ENCODE measurements around the gene MPO. TPM values are rescaled to one million over a fixed set of nuclear protein-coding genes. Genes with fewer than 3 reads are reported as not detected.

The MPO gene
- total and polyA plus RNA-seq, 4 donors: 0.14 to 221 (median 0.52) TPM

- Histone ChIP-seq H3K9ac (ENCODE audit: low read depth in 1 of 2, low read length in 2 of 2) (no peak overlapping the region), H3K27ac (ENCODE audit: low read depth in 1 of 2, low read length in 2 of 2) (no peak overlapping the region), H3K9me3 (ENCODE audit: control insufficient read depth in 4 of 4, low read length in 3 of 4) (no peaks in the 10 kb centered on the region), H3K4me1 (ENCODE audit: control insufficient read depth in 4 of 4, insufficient read depth in 4 of 4, low read length in 3 of 4) (no peaks in the 10 kb centered on the region), H3K4me3 (ENCODE audit: low read depth in 1 of 3, low read length in 3 of 3) (no peak overlapping the region), H3K27me3 (ENCODE audit: control insufficient read depth in 4 of 4, insufficient read depth in 4 of 4, low read length in 3 of 4) (peaks cover 0 to 4% (median 2%) of the 10 kb centered on the region in 4 donors), H3K36me3 (ENCODE audit: control insufficient read depth in 4 of 4, insufficient read depth in 3 of 4, low read depth in 1 of 4, low read length in 3 of 4) (no peaks in the 10 kb centered on the region)
- no peak for DNase-seq (ENCODE audit: low spot score)
- TF ChIP-seq SP1 (IDR thresholded peaks at IDR 0.05): no peak
- TF ChIP-seq MAX (IDR thresholded peaks at IDR 0.05): no peak
- no peak for TF ChIP-seq FOXA2 (IDR thresholded peaks at IDR 0.05)
- no peak for TF ChIP-seq RAD21 (IDR thresholded peaks at IDR 0.05)
- TF ChIP-seq NR2F2 (IDR thresholded peaks at IDR 0.05): no peak
- TF ChIP-seq ZBTB33 (IDR thresholded peaks at IDR 0.05): no peak
- no peak for TF ChIP-seq TAF1 (conservative IDR thresholded peaks at IDR 0.05)
- no peak for TF ChIP-seq GABPA (IDR thresholded peaks at IDR 0.05 in 1 of 2, conservative IDR thresholded peaks at IDR 0.05 in 1 of 2)
- TF ChIP-seq CTCF (IDR thresholded peaks at IDR 0.05; ENCODE audit: low read depth, low read length, missing input control): no peak
- TF ChIP-seq FOXA1 (IDR thresholded peaks at IDR 0.05): no peak
- TF ChIP-seq JUND (IDR thresholded peaks at IDR 0.05): no peak
- 84% methylated on average over 4 of the region's 4 CpGs for WGBS
Measured at GRCh38 chr17:58265271-58265670, 15.5 kb downstream of the MPO start.

- no peak overlapping the region for H3K27ac ChIP-seq (ENCODE audit: low read depth in 1 of 2, low read length in 2 of 2)
- no peak for TF ChIP-seq SP1 (IDR thresholded peaks at IDR 0.05)
- no peak for TF ChIP-seq GABPA (IDR thresholded peaks at IDR 0.05 in 1 of 2, conservative IDR thresholded peaks at IDR 0.05 in 1 of 2)
- TF ChIP-seq HNF4A (conservative IDR thresholded peaks at IDR 0.05): no peak
- TF ChIP-seq ATF3 (IDR thresholded peaks at IDR 0.05): no peak
- no peak for TF ChIP-seq RAD21 (IDR thresholded peaks at IDR 0.05)
- no peak for TF ChIP-seq EGR1 (IDR thresholded peaks at IDR 0.05; ENCODE audit: low read depth in 2 of 2)
- no peak for TF ChIP-seq FOXA2 (IDR thresholded peaks at IDR 0.05)
- TF ChIP-seq FOXA1 (IDR thresholded peaks at IDR 0.05): no peak
- TF ChIP-seq JUND (IDR thresholded peaks at IDR 0.05): no peak
- no peak for TF ChIP-seq REST (IDR thresholded peaks at IDR 0.05)
- TF ChIP-seq TAF1 (conservative IDR thresholded peaks at IDR 0.05): no peak
- TF ChIP-seq ZBTB33 (IDR thresholded peaks at IDR 0.05): no peak
- no peak for TF ChIP-seq RXRA (IDR thresholded peaks at IDR 0.05)
- 75% methylated on average over 6 of the region's 6 CpGs for WGBS
- H3K36me3 ChIP-seq (ENCODE audit: control insufficient read depth in 4 of 4, insufficient read depth in 3 of 4, low read depth in 1 of 4, low read length in 3 of 4): no peaks in the 10 kb centered on the region
- no peaks in the 10 kb centered on the region for H3K9me3 ChIP-seq (ENCODE audit: control insufficient read depth in 4 of 4, low read length in 3 of 4)
- no peaks in the 10 kb centered on the region for H3K4me1 ChIP-seq (ENCODE audit: control insufficient read depth in 4 of 4, insufficient read depth in 4 of 4, low read length in 3 of 4)
- H3K9ac ChIP-seq (ENCODE audit: low read depth in 1 of 2, low read length in 2 of 2): no peak overlapping the region
- DNase-seq (ENCODE audit: low spot score): peak; percentile 22
- H3K4me3 ChIP-seq (ENCODE audit: low read depth in 1 of 3, low read length in 3 of 3): no peak overlapping the region
- H3K27me3 ChIP-seq (ENCODE audit: control insufficient read depth in 4 of 4, insufficient read depth in 4 of 4, low read length in 3 of 4): peaks cover 0 to 4% (median 2%) of the 10 kb centered on the region in 4 donors
Measured at GRCh38 chr17:58264407-58265103, 16.2 kb downstream of the MPO start.

Data from liver (tissue), 9 donors.